ENCODE measurements around the gene RPP21.

Gene RPP21

GRCh38 chr6:30352550-30352949, 7.6 kb downstream of the RPP21 start:
- CTCF ChIA-PET, result interaction anchor here (1.0 to 4.2 kb wide), 5 partner anchors 45 to 190 kb away, joined by 5 to 33 read pairs (median 5); no protein-coding TSS in a partner anchor
- no peak overlapping the region for H3K4me3 ChIP-seq (ENCODE audit: low read depth, low read length)
- POLR2A ChIA-PET, result no interaction called here

GRCh38 chr6:30355281-30355680, 10.3 kb downstream of the RPP21 start:
- Histone ChIP-seq H3K27ac (ENCODE audit: extremely low read depth, low read depth, low read length) (no peak overlapping the region), H3K9me3 (ENCODE audit: control insufficient read depth, insufficient read depth, low read depth, low read length) (no peaks in the 10 kb centered on the region), H3K4me3 (ENCODE audit: low read depth, low read length) (no peak overlapping the region), H3K36me3 (ENCODE audit: control insufficient read depth in 2 of 2, insufficient read depth in 1 of 2, low read length in 2 of 2) (no peaks in the 10 kb centered on the region), H3K4me1 (ENCODE audit: control insufficient read depth, insufficient read depth, low read length) (no peaks in the 10 kb centered on the region)
- TF ChIP-seq PBX3 (CRISPR knock-in tag; IDR thresholded peaks at IDR 0.05) (no peak), GLI4 (tag by site-specific recombination; IDR thresholded peaks at IDR 0.05) (no peak), BCL11B (tag by site-specific recombination; IDR thresholded peaks at IDR 0.05; ENCODE audit: low read depth) (no peak), ZNF664 (tag by site-specific recombination; IDR thresholded peaks at IDR 0.05) (no peak), ZNF561 (tag by site-specific recombination; IDR thresholded peaks at IDR 0.05; ENCODE audit: borderline replicate concordance) (no peak), ZNF2 (tag by site-specific recombination; IDR thresholded peaks at IDR 0.05) (no peak), ZNF157 (tag by site-specific recombination; IDR thresholded peaks at IDR 0.05) (no peak), BCL6B (tag by site-specific recombination; IDR thresholded peaks at IDR 0.05) (no peak), ZNF660 (tag by site-specific recombination; IDR thresholded peaks at IDR 0.05) (no peak), ZNF558 (tag by site-specific recombination; IDR thresholded peaks at IDR 0.05) (no peak), ZFP3 (tag by site-specific recombination; IDR thresholded peaks at IDR 0.05; ENCODE audit: low read depth) (no peak), CTCF (tag by site-specific recombination; IDR thresholded peaks at IDR 0.05) (no peak), ZNF292 (tag by site-specific recombination; IDR thresholded peaks at IDR 0.05; ENCODE audit: borderline replicate concordance, low read depth) (no peak), ZNF629 (tag by site-specific recombination; IDR thresholded peaks at IDR 0.05) (no peak), ZNF785 (tag by site-specific recombination; IDR thresholded peaks at IDR 0.05) (no peak), ZNF362 (tag by site-specific recombination; IDR thresholded peaks at IDR 0.05) (no peak), ZSCAN23 (tag by site-specific recombination; IDR thresholded peaks at IDR 0.05) (no peak), FEZF1 (tag by site-specific recombination; IDR thresholded peaks at IDR 0.05) (no peak), IKZF3 (tag by site-specific recombination; IDR thresholded peaks at IDR 0.05) (no peak)
- POLR2A ChIA-PET, result no interaction called here
- CTCF ChIA-PET, result interaction anchor here (0.6 to 4.2 kb wide), 7 partner anchors 34 to 138 kb away, joined by 3 to 33 read pairs (median 5); no protein-coding TSS in a partner anchor

More at GRCh38 chr6:30352550-30352949, 7.6 kb downstream of the RPP21 start:
- Histone ChIP-seq H3K9me3 (ENCODE audit: control insufficient read depth, insufficient read depth, low read depth, low read length) (no peaks in the 10 kb centered on the region), H3K27ac (ENCODE audit: extremely low read depth, low read depth, low read length) (no peak overlapping the region), H3K36me3 (ENCODE audit: control insufficient read depth in 2 of 2, insufficient read depth in 1 of 2, low read length in 2 of 2) (peaks cover 0 to 2% of the 10 kb centered on the region in 2 experiments; a peak in 1 of 3 replicates), H3K4me1 (ENCODE audit: control insufficient read depth, insufficient read depth, low read length) (no peaks in the 10 kb centered on the region)
- TF ChIP-seq ZNF18 (tag by site-specific recombination; IDR thresholded peaks at IDR 0.05) (no peak), ZNF292 (tag by site-specific recombination; IDR thresholded peaks at IDR 0.05; ENCODE audit: borderline replicate concordance, low read depth) (no peak)
